SK-N-SH (cell line): Measurements from ENCODE around the gene CDCA3. TPM values are rescaled to one million over a fixed set of nuclear protein-coding genes. Genes with fewer than 3 reads are reported as not detected.

ENCODE experiments used
- CHD2 ChIP-seq: fragments of 150-350 bp; IDR thresholded peaks from 2 replicates; pipeline ENCODE4 v1.6.1; 2018; ENCODE audit warnings: low read length; ENCODE audit not compliant: partially characterized antibody
- ELF1 ChIP-seq: IDR thresholded peaks from 2 replicates; pipeline ENCODE4 v1.4.0; 2012
- EP300 ChIP-seq, 2 experiments: IDR thresholded peaks; 2 replicates each; pipeline versions ENCODE4 v1.4.0 to v1.6.1; 2012; ENCODE audit warnings: borderline replicate concordance in 1 of 2, low read depth in 1 of 2, low read length in 1 of 2
- EZH2phosphoT487 ChIP-seq: fragments of 200-600 bp; sonication (generic); IDR thresholded peaks from 2 replicates; pipeline ENCODE4 v1.6.1; 2017; ENCODE audit warnings: low read depth, mixed run types, mild to moderate bottlenecking, antibody characterized with exemption, moderate library complexity, borderline replicate concordance
- FOSL2 ChIP-seq: IDR thresholded peaks from 2 replicates; pipeline ENCODE4 v1.4.0; 2012; ENCODE audit warnings: low read depth, mild to moderate bottlenecking, moderate library complexity, borderline replicate concordance
- FOXJ3 ChIP-seq: sonication (generic); formaldehyde crosslinking; IDR thresholded peaks from 2 replicates; pipeline ENCODE4 v1.5.1; 2020; ENCODE audit warnings: mild to moderate bottlenecking, missing genetic modification reagents
- FOXM1 ChIP-seq: IDR thresholded peaks from 2 replicates; pipeline ENCODE4 v1.4.0; 2012; ENCODE audit warnings: low read depth, mild to moderate bottlenecking
- GABPA ChIP-seq: IDR thresholded peaks from 2 replicates; pipeline ENCODE4 v1.4.0; 2012; ENCODE audit warnings: low read depth, mild to moderate bottlenecking
- IRF3 ChIP-seq: fragments of 150-350 bp; IDR thresholded peaks from 2 replicates; pipeline ENCODE4 v1.6.1; 2016; ENCODE audit warnings: mild to moderate bottlenecking, low read depth, low read length
- JUND ChIP-seq: IDR thresholded peaks from 2 replicates; pipeline ENCODE4 v1.4.0; 2012
- MAX ChIP-seq: IDR thresholded peaks from 2 replicates; pipeline ENCODE4 v1.4.0; 2012; ENCODE audit warnings: low read depth
- MXI1 ChIP-seq: IDR thresholded peaks from 2 replicates; pipeline ENCODE4 v1.6.1; 2012; ENCODE audit warnings: mild to moderate bottlenecking, low read depth, low read length, improper control_type of control experiment
- NFIC ChIP-seq: IDR thresholded peaks from 2 replicates; pipeline ENCODE4 v1.4.0; 2012; ENCODE audit warnings: borderline replicate concordance
- NRF1 ChIP-seq: IDR thresholded peaks from 2 replicates; pipeline ENCODE4 v1.6.1; 2012; ENCODE audit warnings: low read depth, mild to moderate bottlenecking, low read length
- POLR2AphosphoS5 ChIP-seq: IDR thresholded peaks from 2 replicates; pipeline ENCODE4 v1.6.1; 2012; ENCODE audit warnings: low read depth, low read length
- RAD21 ChIP-seq: IDR thresholded peaks from 2 replicates; pipeline ENCODE4 v1.6.1; 2012; ENCODE audit warnings: mild to moderate bottlenecking, low read length
- RCOR1 ChIP-seq: fragments of 150-350 bp; IDR thresholded peaks from 2 replicates; pipeline ENCODE4 v1.6.1; 2017; ENCODE audit warnings: antibody characterized with exemption, low read length
- RXRA ChIP-seq: IDR thresholded peaks from 2 replicates; pipeline ENCODE4 v1.4.0; 2012; ENCODE audit warnings: low read depth, mild to moderate bottlenecking, borderline replicate concordance
- SIN3A ChIP-seq: IDR thresholded peaks from 2 replicates; pipeline ENCODE4 v1.6.1; 2012; ENCODE audit warnings: low read depth, mild to moderate bottlenecking, low read length, moderate library complexity, borderline replicate concordance
- SMC3 ChIP-seq: IDR thresholded peaks from 2 replicates; pipeline ENCODE4 v1.6.1; 2012; ENCODE audit warnings: low read depth, low read length, improper control_type of control experiment
- TAF1 ChIP-seq: IDR thresholded peaks from 2 replicates; pipeline ENCODE4 v1.6.1; 2012; ENCODE audit warnings: low read depth, mild to moderate bottlenecking, low read length, moderate library complexity, borderline replicate concordance
- TCF12 ChIP-seq: IDR thresholded peaks from 2 replicates; pipeline ENCODE4 v1.4.0; 2012
- TEAD4 ChIP-seq: IDR thresholded peaks from 2 replicates; pipeline ENCODE4 v1.4.0; 2012; ENCODE audit warnings: mild to moderate bottlenecking, borderline replicate concordance; ENCODE audit not compliant: insufficient read depth
- YY1 ChIP-seq: IDR thresholded peaks from 2 replicates; pipeline ENCODE4 v1.4.0; 2012; ENCODE audit warnings: low read depth, mild to moderate bottlenecking
- polyA plus RNA-seq, 3 experiments: library from polyadenylated mRNA; depleted of rRNA; stranded (reverse); fragments of >200 nt; gene quantifications; 2 replicates each; pipeline ENCODE4 v1.2.3, GENCODE V29; 2012
- TF ChIP-seq, protein P1 (sequence below): IDR thresholded peaks from 2 replicates; pipeline ENCODE4; 2012
- TF ChIP-seq, protein P2 (sequence below): fragments of 200-600 bp; sonication (generic); IDR thresholded peaks from 2 replicates; pipeline ENCODE4 v1.6.1; 2017; ENCODE audit warnings: antibody characterized with exemption, mild to moderate bottlenecking, moderate library complexity
- TF ChIP-seq, protein P3 (sequence below): fragments of 150-350 bp; IDR thresholded peaks from 2 replicates; pipeline ENCODE4 v1.6.1; 2017; ENCODE audit warnings: antibody characterized with exemption, low read length, low read depth, borderline replicate concordance

Gene CDCA3
- polyA plus RNA-seq, 1 of the 3 experiments (the other 2 are of a cell fraction): 33.0 TPM

GRCh38 chr12:6827437-6827911, 23.6 kb downstream of the CDCA3 start (continued):
- TF ChIP-seq, protein P1, sequence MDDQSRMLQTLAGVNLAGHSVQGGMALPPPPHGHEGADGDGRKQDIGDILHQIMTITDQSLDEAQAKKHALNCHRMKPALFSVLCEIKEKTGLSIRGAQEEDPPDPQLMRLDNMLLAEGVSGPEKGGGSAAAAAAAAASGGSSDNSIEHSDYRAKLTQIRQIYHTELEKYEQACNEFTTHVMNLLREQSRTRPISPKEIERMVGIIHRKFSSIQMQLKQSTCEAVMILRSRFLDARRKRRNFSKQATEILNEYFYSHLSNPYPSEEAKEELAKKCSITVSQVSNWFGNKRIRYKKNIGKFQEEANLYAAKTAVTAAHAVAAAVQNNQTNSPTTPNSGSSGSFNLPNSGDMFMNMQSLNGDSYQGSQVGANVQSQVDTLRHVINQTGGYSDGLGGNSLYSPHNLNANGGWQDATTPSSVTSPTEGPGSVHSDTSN: no peak
- TF ChIP-seq YY1 (no peak), RCOR1 (no peak), SIN3A (no peak), RXRA (no peak), EP300 (IDR thresholded peaks at IDR 0.05; ENCODE audit: borderline replicate concordance in 1 of 2, low read depth in 1 of 2, low read length in 1 of 2) (no peak), MAX (peak; percentile 90), SMC3 (no peak), NFIC (no peak), NRF1 (no peak), CHD2 (peak; percentile 28), FOSL2 (no peak), POLR2AphosphoS5 (peak; percentile 79), ELF1 (no peak), MXI1 (peak; percentile 97), FOXM1 (no peak), TAF1 (peak; percentile 48; the same call in 1 of the 2 replicates), RAD21 (no peak), TEAD4 (no peak), JUND (no peak), IRF3 (no peak), TCF12 (no peak), FOXJ3 (CRISPR knock-in tag) (no peak), EZH2phosphoT487 (no peak), GABPA (no peak)
- TF ChIP-seq, protein P2, sequence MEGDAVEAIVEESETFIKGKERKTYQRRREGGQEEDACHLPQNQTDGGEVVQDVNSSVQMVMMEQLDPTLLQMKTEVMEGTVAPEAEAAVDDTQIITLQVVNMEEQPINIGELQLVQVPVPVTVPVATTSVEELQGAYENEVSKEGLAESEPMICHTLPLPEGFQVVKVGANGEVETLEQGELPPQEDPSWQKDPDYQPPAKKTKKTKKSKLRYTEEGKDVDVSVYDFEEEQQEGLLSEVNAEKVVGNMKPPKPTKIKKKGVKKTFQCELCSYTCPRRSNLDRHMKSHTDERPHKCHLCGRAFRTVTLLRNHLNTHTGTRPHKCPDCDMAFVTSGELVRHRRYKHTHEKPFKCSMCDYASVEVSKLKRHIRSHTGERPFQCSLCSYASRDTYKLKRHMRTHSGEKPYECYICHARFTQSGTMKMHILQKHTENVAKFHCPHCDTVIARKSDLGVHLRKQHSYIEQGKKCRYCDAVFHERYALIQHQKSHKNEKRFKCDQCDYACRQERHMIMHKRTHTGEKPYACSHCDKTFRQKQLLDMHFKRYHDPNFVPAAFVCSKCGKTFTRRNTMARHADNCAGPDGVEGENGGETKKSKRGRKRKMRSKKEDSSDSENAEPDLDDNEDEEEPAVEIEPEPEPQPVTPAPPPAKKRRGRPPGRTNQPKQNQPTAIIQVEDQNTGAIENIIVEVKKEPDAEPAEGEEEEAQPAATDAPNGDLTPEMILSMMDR: no peak
- TF ChIP-seq, protein P3, sequence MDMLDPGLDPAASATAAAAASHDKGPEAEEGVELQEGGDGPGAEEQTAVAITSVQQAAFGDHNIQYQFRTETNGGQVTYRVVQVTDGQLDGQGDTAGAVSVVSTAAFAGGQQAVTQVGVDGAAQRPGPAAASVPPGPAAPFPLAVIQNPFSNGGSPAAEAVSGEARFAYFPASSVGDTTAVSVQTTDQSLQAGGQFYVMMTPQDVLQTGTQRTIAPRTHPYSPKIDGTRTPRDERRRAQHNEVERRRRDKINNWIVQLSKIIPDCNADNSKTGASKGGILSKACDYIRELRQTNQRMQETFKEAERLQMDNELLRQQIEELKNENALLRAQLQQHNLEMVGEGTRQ: peak; percentile 38; the same call in 1 of the 2 replicates
